GM12801 (cell line): ENCODE measurements around the gene TRIO.

Experiments used
- CTCF ChIP-seq: IDR thresholded peaks from one replicate; pipeline ENCODE4 v1.5.1; 2011; ENCODE audit warnings: control low read depth; ENCODE audit not compliant: insufficient read length; ENCODE audit errors: extremely low read depth

The TRIO gene

GRCh38 chr5:14178671-14179211 lies 35.6 kb downstream of the TRIO start:
- TF ChIP-seq CTCF: no peak

GRCh38 chr5:14179446-14179845 lies 36.3 kb downstream of the TRIO start:
- TF ChIP-seq CTCF: no peak

GRCh38 chr5:14180437-14180836 lies 37.3 kb downstream of the TRIO start:
- TF ChIP-seq CTCF: no peak

GRCh38 chr5:14181299-14181968 lies 38.3 kb downstream of the TRIO start:
- no peak for TF ChIP-seq CTCF

- no peak for TF ChIP-seq CTCF
Observed at GRCh38 chr5:14182761-14183160, 39.6 kb downstream of the TRIO start.

GRCh38 chr5:14183187-14183939 lies 40.2 kb downstream of the TRIO start:
- TF ChIP-seq CTCF: no peak

- TF ChIP-seq CTCF: no peak
Observed at GRCh38 chr5:14184082-14184481, 40.9 kb downstream of the TRIO start.
